Stomach (tissue), 9 donors: ENCODE data around the gene FMC1. TPM values are rescaled to one million over a fixed set of nuclear protein-coding genes. Genes with fewer than 3 reads are reported as not detected.

Experiments
- DNase-seq, 2 donors: peaks; one replicate each; pipeline versions ENCODE4 v3.0.0 to v3.0.0-alpha.2; 2013 to 2019
- H3K27ac ChIP-seq, 5 donors: fragments of 200-600 bp in 4 of 5; sonication (generic) in 4 of 5; one replicate each; pipeline ENCODE4 v1.5.1; 2013 to 2019; ENCODE audit warnings: mild to moderate bottlenecking in 1 of 5, moderate library complexity in 1 of 5
- H3K27me3 ChIP-seq, 3 donors: fragments of 200-600 bp; sonication (generic); one replicate each; pipeline ENCODE4 v1.5.1; 2017 to 2019; ENCODE audit warnings: mixed run types in 1 of 3
- H3K36me3 ChIP-seq, 4 donors: fragments of 200-600 bp; sonication (generic); 1 replicate in 3 of 4; 2 replicates in 1 of 4; pipeline ENCODE4 v1.5.1; 2016 to 2019
- H3K4me1 ChIP-seq, 4 donors: fragments of 200-600 bp; sonication (generic); one replicate each; pipeline ENCODE4 v1.5.1; 2016 to 2019
- H3K4me3 ChIP-seq, 4 donors: fragments of 200-600 bp; sonication (generic) in 3 of 4; one replicate each; pipeline ENCODE4 v1.5.1; 2016 to 2019; ENCODE audit warnings: mild to moderate bottlenecking in 1 of 4
- H3K9me3 ChIP-seq, 4 donors: fragments of 200-600 bp; sonication (generic); one replicate each; pipeline ENCODE4 v1.5.1; 2016 to 2019
- CTCF ChIP-seq, 7 experiments: fragments of 450-650 bp in 4 of 7; fragments of 200-600 bp in 3 of 7; sonication (generic) in 3 of 7; IDR thresholded peaks; one replicate each; pipeline ENCODE4 v1.5.1; 2016 to 2019; ENCODE audit warnings: antibody characterized with exemption in 7 of 7, control low read depth in 2 of 7, mild to moderate bottlenecking in 1 of 7
- EP300 ChIP-seq: sonication (generic); formaldehyde crosslinking; IDR thresholded peaks from one replicate; pipeline ENCODE4 v1.6.1; 2017; ENCODE audit warnings: antibody characterized with exemption
- POLR2A ChIP-seq, 4 donors: fragments of 450-650 bp; IDR thresholded peaks; one replicate each; pipeline ENCODE4 v1.6.1; 2016; ENCODE audit warnings: antibody characterized with exemption in 4 of 4, control low read depth in 2 of 4, mild to moderate bottlenecking in 1 of 4, moderate library complexity in 1 of 4
- POLR2AphosphoS5 ChIP-seq, 3 donors: sonication (generic); formaldehyde crosslinking; IDR thresholded peaks; one replicate each; pipeline ENCODE4 v1.6.1; 2016; ENCODE audit warnings: antibody characterized with exemption in 3 of 3
- WGBS, 5 donors: extraction: QIAGEN DNeasy Blood & Tissue Kit in 3 of 5; methylation state at CpG; one replicate each; pipeline versions ENCODE4 v1.1.5 to v1.1.7; 2013 to 2018; 5-methylcytosine and 5-hydroxymethylcytosine counted together
- intact Hi-C: fragments of 100-400 bp; cut with DNase I; formaldehyde crosslinking; loops from one replicate; pipeline ENCODE4 v1.15.1; 2023; ENCODE audit warnings: low total_unique reads
- polyA plus RNA-seq, 3 donors: library from polyadenylated mRNA; stranded (reverse); fragments of 200-250 nt; gene quantifications; one replicate each; pipeline ENCODE4 v1.2.3, GENCODE V29; 2013
- total RNA-seq, 5 donors: library from RNA; depleted of rRNA; stranded (reverse); fragments of >200 nt; gene quantifications; one replicate each; pipeline versions ENCODE4 v1.1.0 to v1.2.3, GENCODE V29; 2014 to 2016
- donor health status: healthy with polysubstance abuse.
- donor health status: Bipolar disorder and iron deficiency.
- donor health status: healthy.

FMC1 gene
- total and polyA plus RNA-seq, 8 donors = 6.2 to 42.6 (median 13.6) TPM; not detected in 1

DNA sequence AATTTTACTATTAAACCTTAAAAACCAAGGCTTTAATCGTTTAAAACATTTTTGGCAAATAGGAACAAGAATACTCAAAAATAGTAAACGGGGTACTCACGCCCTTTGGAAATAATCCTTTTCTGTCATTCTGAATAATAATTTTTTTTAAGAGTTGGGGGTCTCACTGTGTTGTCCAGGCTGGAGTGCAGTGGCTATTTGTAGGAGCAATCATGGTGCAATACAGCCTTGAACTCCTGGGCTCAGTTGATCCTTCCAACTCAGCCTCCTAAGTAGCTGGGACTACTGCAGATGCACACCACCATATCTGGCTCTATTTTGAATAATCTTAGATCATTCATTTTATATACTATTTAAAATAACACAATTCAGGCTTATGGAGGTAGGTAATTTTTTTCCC is 43.5 kb downstream of the FMC1 start:
- intact Hi-C loops = no loop called here
- Histone ChIP-seq H3K4me1 (peaks cover 0 to 21% (median 4%) of the 10 kb centered on the region in 4 donors), H3K9me3 (no peaks in the 10 kb centered on the region), H3K27me3 (no peaks in the 10 kb centered on the region), H3K27ac (no peak overlapping the region), H3K36me3 (peaks cover 27 to 93% (median 90%) of the 10 kb centered on the region in 4 donors), H3K4me3 (no peak overlapping the region)
- no peak for TF ChIP-seq EP300
- TF ChIP-seq POLR2A (IDR thresholded peaks at IDR 0.05) = no peak
- no peak for TF ChIP-seq POLR2AphosphoS5 (IDR thresholded peaks at IDR 0.05)
- no peak for TF ChIP-seq CTCF (IDR thresholded peaks at IDR 0.05)
- 93 to 100% (median 99%) methylated on average over 3 of the region's 3 CpGs for WGBS, 5 donors
- no peak for DNase-seq

- Histone ChIP-seq H3K4me1 (peaks cover 0 to 13% (median 1%) of the 10 kb centered on the region in 4 donors), H3K36me3 (peaks cover 21 to 94% (median 83%) of the 10 kb centered on the region in 4 donors), H3K9me3 (no peaks in the 10 kb centered on the region), H3K4me3 (no peak overlapping the region), H3K27ac (no peak overlapping the region), H3K27me3 (no peaks in the 10 kb centered on the region)
- TF ChIP-seq POLR2A (IDR thresholded peaks at IDR 0.05) (no peak), EP300 (no peak), POLR2AphosphoS5 (IDR thresholded peaks at IDR 0.05) (no peak), CTCF (IDR thresholded peaks at IDR 0.05) (no peak)
- intact Hi-C loops = no loop called here
- 79 to 88% (median 84%) methylated on average over 5 of the region's 5 CpGs for WGBS, 5 donors
- no peak for DNase-seq
Measured at GRCh38 chr7:139387594-139387993, 46.5 kb downstream of the FMC1 start.

DNA sequence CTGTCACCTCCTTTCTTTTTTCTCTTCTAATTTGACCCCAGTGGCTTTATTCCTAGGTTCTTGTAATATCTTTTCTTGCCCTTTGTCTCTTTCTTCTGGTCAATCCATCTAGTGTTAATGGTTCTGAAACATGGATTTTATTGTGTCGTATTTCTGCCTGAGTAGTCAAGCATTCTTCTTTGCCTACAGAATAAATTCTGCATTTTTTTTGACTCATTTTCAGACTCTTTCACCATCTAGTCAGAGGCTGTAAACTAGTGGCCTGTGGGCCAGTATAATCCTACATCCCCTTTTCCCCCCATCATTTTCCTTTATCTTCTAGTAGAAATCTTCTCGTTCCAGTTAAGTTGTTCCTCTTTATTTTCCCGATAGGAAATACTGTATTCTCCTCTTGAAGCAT is 48.0 kb downstream of the FMC1 start:
- 87 to 94% (median 93%) methylated on average over 3 of the region's 3 CpGs for WGBS, 5 donors
- Histone ChIP-seq H3K27me3 (no peaks in the 10 kb centered on the region), H3K27ac (no peak overlapping the region), H3K4me3 (no peak overlapping the region), H3K4me1 (peaks cover 0 to 14% (median 0%) of the 10 kb centered on the region in 4 donors), H3K36me3 (peaks cover 12 to 94% (median 83%) of the 10 kb centered on the region in 4 donors), H3K9me3 (no peaks in the 10 kb centered on the region)
- intact Hi-C loops = no loop called here
- no peak for DNase-seq
- TF ChIP-seq POLR2A (IDR thresholded peaks at IDR 0.05) = no peak
- TF ChIP-seq CTCF (IDR thresholded peaks at IDR 0.05) = no peak
- no peak for TF ChIP-seq POLR2AphosphoS5 (IDR thresholded peaks at IDR 0.05)
- no peak for TF ChIP-seq EP300

GRCh38 chr7:139389774-139390173 is 48.6 kb downstream of the FMC1 start:
- H3K27me3 ChIP-seq = no peaks in the 10 kb centered on the region
- H3K9me3 ChIP-seq = no peaks in the 10 kb centered on the region
- peaks cover 0 to 21% (median under 1%) of the 10 kb centered on the region in 4 donors for H3K4me1 ChIP-seq
- H3K27ac ChIP-seq = no peak overlapping the region
- no peak for DNase-seq
- intact Hi-C loops = no loop called here
- TF ChIP-seq CTCF (IDR thresholded peaks at IDR 0.05) (no peak), POLR2AphosphoS5 (IDR thresholded peaks at IDR 0.05) (no peak)
- H3K36me3 ChIP-seq = peaks cover 12 to 91% (median 82%) of the 10 kb centered on the region in 4 donors
- H3K4me3 ChIP-seq = no peak overlapping the region
- 96 to 100% (median 98%) methylated on average over 2 of the region's 2 CpGs for WGBS, 5 donors
